ENCODE measurements around the gene HIRIP3.

GRCh38 chr16:29977063-29977825 is 18.2 kb downstream of the HIRIP3 start:
- TF ChIP-seq CTCF (conservative IDR thresholded peaks at IDR 0.05; ENCODE audit: low read depth in 2 of 2) (no peak), CREB1 (CRISPR knock-in tag; IDR thresholded peaks at IDR 0.05; ENCODE audit: low read depth) (no peak), STAT1 (IDR thresholded peaks at IDR 0.05; ENCODE audit: unreplicated experiment) (no peak), EZH2 (IDR thresholded peaks at IDR 0.05; ENCODE audit: low read depth, unreplicated experiment) (no peak), EZH2phosphoT487 (IDR thresholded peaks at IDR 0.05; ENCODE audit: unreplicated experiment) (no peak), POLR2AphosphoS5 (IDR thresholded peaks at IDR 0.05; ENCODE audit: low read depth) (no peak), ZNF114 (CRISPR knock-in tag; IDR thresholded peaks at IDR 0.05) (no peak), REST (IDR thresholded peaks at IDR 0.05; ENCODE audit: unreplicated experiment) (no peak), ETS1 (IDR thresholded peaks at IDR 0.05) (no peak)

Measured in GM23338 (cell line).